ENCODE results near the gene METTL17.
A peak's percentile ranks its signal among the peaks of the same experiment; 100 is the strongest.

Gene METTL17

DNA sequence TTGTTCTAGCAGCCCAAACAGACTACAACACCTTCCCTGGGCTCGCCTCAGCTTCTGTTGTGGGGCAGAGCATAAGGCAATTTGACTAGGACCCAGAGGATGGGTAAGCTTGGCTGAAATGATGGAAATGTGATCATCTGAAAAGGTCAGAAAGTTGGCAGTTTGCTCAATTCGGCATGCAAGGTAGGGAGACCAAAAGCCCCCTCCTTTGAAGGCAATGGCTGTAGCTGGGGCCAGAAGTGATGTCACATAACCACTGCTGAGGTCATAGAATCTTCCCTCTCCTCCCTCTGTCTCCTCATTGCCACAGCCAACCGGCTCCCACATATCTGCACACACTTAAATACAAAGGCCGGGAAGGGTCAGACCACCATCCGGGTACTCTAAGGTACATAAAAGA is 40.1 kb downstream of the METTL17 start, which contains the start of gene TPPP2:
Gene TPPP2 (plus strand): TSS at position 301 of the 400 bp plus-strand sequence. CDS start 365 bp downstream, outside the sequence.
- H3K4me3 ChIP-seq (replicated peaks; ENCODE audit: insufficient read depth, low read length), result no peak within 1 kb of the TSS
- peaks cover 4% of the 10 kb centered on the region for H3K27me3 ChIP-seq (ENCODE audit: insufficient read depth, poor library complexity, severe bottlenecking)
- DNase-seq (ENCODE audit: low read depth in 1 of 2, low spot score in 1 of 2), result no peak
- TF ChIP-seq, protein P1, sequence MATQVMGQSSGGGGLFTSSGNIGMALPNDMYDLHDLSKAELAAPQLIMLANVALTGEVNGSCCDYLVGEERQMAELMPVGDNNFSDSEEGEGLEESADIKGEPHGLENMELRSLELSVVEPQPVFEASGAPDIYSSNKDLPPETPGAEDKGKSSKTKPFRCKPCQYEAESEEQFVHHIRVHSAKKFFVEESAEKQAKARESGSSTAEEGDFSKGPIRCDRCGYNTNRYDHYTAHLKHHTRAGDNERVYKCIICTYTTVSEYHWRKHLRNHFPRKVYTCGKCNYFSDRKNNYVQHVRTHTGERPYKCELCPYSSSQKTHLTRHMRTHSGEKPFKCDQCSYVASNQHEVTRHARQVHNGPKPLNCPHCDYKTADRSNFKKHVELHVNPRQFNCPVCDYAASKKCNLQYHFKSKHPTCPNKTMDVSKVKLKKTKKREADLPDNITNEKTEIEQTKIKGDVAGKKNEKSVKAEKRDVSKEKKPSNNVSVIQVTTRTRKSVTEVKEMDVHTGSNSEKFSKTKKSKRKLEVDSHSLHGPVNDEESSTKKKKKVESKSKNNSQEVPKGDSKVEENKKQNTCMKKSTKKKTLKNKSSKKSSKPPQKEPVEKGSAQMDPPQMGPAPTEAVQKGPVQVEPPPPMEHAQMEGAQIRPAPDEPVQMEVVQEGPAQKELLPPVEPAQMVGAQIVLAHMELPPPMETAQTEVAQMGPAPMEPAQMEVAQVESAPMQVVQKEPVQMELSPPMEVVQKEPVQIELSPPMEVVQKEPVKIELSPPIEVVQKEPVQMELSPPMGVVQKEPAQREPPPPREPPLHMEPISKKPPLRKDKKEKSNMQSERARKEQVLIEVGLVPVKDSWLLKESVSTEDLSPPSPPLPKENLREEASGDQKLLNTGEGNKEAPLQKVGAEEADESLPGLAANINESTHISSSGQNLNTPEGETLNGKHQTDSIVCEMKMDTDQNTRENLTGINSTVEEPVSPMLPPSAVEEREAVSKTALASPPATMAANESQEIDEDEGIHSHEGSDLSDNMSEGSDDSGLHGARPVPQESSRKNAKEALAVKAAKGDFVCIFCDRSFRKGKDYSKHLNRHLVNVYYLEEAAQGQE (IDR thresholded peaks at IDR 0.05; ENCODE audit: insufficient replicate concordance, low read depth), result no peak
- TF ChIP-seq SPI1 (IDR thresholded peaks at IDR 0.05; ENCODE audit: borderline replicate concordance, low read depth), result no peak
- TF ChIP-seq POLR2AphosphoS5 (IDR thresholded peaks at IDR 0.05; ENCODE audit: low read depth), result no peak
- no peak for TF ChIP-seq GABPA (IDR thresholded peaks at IDR 0.05; ENCODE audit: low read depth)
- no peak for TF ChIP-seq CTCF (IDR thresholded peaks at IDR 0.05; ENCODE audit: insufficient read depth, low read length)
- H3K27ac ChIP-seq (replicated peaks), result no peak within 1 kb of the TSS

DNA sequence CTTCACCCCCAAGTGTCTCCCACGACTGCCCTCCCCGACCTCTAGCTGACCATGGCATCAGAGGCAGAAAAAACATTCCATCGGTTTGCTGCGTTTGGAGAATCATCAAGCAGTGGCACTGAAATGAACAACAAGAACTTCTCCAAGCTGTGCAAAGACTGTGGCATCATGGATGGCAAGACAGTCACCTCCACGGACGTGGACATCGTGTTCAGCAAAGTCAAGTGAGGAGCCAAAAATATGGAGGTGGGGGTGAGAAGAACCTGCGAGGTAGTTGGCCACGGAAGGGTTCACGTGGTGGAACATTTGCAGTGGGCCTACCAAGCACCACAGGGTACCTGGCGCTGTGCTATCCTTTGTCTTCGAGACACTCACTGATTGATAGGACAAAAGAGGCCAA is 40.8 kb downstream of the METTL17 start:
- Histone ChIP-seq H3K27me3 (ENCODE audit: insufficient read depth, poor library complexity, severe bottlenecking) (no peaks in the 10 kb centered on the region), H3K27ac (replicated peaks) (no peak overlapping the region), H3K4me3 (replicated peaks; ENCODE audit: insufficient read depth, low read length) (no peak overlapping the region)
- no peak for DNase-seq (ENCODE audit: low read depth in 1 of 2, low spot score in 1 of 2)
- TF ChIP-seq POLR2AphosphoS5 (IDR thresholded peaks at IDR 0.05; ENCODE audit: low read depth), result no peak
- TF ChIP-seq, protein P1 (IDR thresholded peaks at IDR 0.05; ENCODE audit: insufficient replicate concordance, low read depth), result no peak
- TF ChIP-seq CTCF (IDR thresholded peaks at IDR 0.05; ENCODE audit: insufficient read depth, low read length), result no peak
- no peak for TF ChIP-seq SPI1 (IDR thresholded peaks at IDR 0.05; ENCODE audit: borderline replicate concordance, low read depth)
- TF ChIP-seq GABPA (IDR thresholded peaks at IDR 0.05; ENCODE audit: low read depth), result no peak

DNA sequence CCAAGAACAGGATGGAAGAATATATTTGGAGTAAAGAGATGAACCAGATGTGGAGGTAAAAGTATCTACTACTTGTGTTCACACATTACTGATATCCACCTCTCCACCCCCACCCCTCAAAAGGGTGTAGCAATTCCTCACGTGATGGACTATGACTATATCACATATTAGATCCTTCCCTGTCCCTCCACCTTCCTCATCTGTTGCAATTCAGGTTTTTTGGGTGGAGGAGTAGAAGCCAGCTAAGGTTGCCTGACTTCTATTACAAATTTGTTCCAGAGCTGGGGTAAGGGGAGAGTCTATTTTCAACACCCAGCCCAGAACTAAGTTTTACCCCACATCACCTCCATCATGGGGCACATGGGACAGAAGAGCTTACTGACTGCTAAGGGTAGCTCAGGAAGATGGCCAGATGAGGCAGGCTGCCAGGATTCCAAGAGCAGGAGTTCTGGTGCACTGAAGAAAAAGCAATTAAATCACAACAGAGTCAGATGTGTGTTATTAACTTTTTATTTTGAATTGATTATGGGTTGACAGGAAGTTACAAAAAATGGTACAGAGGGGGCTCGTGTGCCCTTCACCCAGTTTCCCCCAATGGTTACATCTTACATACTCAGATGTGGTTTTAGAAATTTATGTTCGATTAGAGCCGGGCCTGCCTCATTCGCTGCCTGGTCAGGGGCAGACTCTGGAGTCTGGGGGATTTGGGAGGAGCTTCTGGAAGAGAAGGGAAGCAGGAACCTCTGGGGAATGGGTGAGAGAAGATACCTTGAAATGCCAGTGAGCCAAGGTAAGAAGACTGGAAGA is 42.7 kb downstream of the METTL17 start:
- no peaks in the 10 kb centered on the region for H3K27me3 ChIP-seq (ENCODE audit: insufficient read depth, poor library complexity, severe bottlenecking)
- DNase-seq (ENCODE audit: low read depth in 1 of 2, low spot score in 1 of 2), result peak; percentile 54 to 84
- no peak overlapping the region for H3K27ac ChIP-seq (replicated peaks)
- H3K4me3 ChIP-seq (replicated peaks; ENCODE audit: insufficient read depth, low read length), result no peak overlapping the region
- no peak for TF ChIP-seq GABPA (IDR thresholded peaks at IDR 0.05; ENCODE audit: low read depth)
- TF ChIP-seq SPI1 (IDR thresholded peaks at IDR 0.05; ENCODE audit: borderline replicate concordance, low read depth), result no peak
- no peak for TF ChIP-seq CTCF (IDR thresholded peaks at IDR 0.05; ENCODE audit: insufficient read depth, low read length)
- TF ChIP-seq, protein P1 (IDR thresholded peaks at IDR 0.05; ENCODE audit: insufficient replicate concordance, low read depth), result no peak
- TF ChIP-seq POLR2AphosphoS5 (IDR thresholded peaks at IDR 0.05; ENCODE audit: low read depth), result no peak
